Right ventricle myocardium inferior (tissue), 1 donor: ENCODE data around the gene KCNH5. TPM values are rescaled to one million over a fixed set of nuclear protein-coding genes. Genes with fewer than 3 reads are reported as not detected.
"Not testable (repeated sequence)": the region's sequence is repeated elsewhere in the genome, so short reads cannot be mapped to it uniquely, and the experiment has no call there.

Experiments
- ATAC-seq: fragments of 200-7000 bp; cut with Tn5 transposase; one replicate; pipeline ENCODE4 v1.9.1; 2020; ENCODE audit warnings: mild to moderate bottlenecking, moderate library complexity
- DNase-seq: peaks from one replicate; pipeline ENCODE4 v3.0.0; 2021; ENCODE audit errors: missing footprints
- intact Hi-C: fragments of 100-400 bp; cut with DNase I; formaldehyde crosslinking; loops from one replicate; pipeline ENCODE4 v1.11.0; 2022
- total RNA-seq: library from RNA; stranded (reverse); fragmentation: NEBNext Ultra II Directional; extraction: Animal tissue kit (Norgen Biotek cat#: 25700); gene quantifications from one replicate; pipeline ENCODE4 v1.2.1, GENCODE V29; 2021
- donor health status: DM: no; HTN: yes; CAD: no; lungs with severe emphysema.

The KCNH5 gene
- total RNA-seq, 1 donor from 2014 or later = not detected

DNA sequence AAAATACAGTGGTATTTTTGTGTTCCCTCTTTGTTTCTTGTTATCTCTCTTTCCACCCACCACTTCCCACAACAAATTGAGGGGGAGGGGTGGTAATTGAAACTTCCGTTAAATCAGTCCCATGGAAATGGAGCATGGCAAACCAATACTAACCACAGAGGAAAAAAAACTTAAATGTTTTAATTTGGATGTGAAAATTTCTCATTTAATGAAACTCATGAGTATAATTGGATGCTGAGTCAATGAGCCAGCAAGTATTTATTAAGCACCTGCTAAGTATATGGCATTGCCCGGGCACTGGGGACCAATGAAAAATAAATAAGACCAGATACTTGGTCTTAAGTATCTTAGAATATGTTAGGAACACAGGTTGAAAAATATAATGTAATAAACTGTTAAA, 147.5 kb downstream of the KCNH5 start:
- ATAC-seq (no peak), DNase-seq (no peak)
- intact Hi-C loops = no loop called here

DNA sequence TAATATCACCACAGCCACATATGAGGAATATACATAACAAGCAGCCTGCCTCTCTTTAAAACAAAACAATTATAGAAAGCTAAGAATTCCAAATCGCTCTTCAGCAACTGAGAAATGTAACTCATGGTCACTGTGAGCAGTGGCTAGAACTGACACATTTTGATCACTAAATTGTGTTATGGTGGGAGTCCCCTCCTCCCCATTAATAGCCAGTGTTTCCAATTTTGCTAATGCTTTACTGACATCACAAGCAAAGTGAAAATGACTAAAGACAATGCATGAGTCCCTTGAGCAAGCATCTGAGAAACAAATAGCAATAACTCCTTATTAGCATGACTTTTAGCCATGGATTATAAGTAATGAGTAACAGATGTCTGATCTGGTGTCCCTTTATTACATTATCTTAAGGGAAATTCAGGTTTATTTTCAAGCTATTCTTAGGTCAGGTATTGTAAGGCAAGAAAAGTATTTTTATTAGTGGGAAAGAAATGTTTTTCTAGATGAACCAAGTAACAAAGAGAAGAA, 148.3 kb downstream of the KCNH5 start:
- no peak for ATAC-seq
- DNase-seq = no peak
- intact Hi-C loops = no loop called here

GRCh38 chr14:62894736-62895135, 150.5 kb downstream of the KCNH5 start:
- DNase-seq = no peak
- intact Hi-C loops = no loop called here
- ATAC-seq = no peak

DNA sequence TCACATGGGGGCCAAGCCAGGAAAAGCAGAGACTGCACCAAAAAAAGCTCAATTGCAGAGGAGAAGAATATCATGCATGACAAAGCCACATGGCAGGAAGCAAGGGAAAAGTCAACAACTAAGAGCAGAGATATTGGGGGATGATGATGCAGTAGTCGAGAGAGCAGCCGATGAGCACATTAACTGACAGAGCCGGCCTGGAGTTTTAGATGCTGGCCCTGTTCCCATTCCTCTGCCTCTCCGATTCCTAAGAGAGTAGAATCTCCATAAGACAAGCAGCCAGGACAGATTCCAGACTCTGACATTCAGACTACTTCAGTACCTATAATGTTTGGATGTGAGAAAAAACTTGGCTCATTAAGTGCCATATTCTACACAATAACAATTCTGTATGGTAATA, 155.9 kb downstream of the KCNH5 start:
- DNase-seq (no peak), ATAC-seq (no peak)
- intact Hi-C loops = no loop called here

DNA sequence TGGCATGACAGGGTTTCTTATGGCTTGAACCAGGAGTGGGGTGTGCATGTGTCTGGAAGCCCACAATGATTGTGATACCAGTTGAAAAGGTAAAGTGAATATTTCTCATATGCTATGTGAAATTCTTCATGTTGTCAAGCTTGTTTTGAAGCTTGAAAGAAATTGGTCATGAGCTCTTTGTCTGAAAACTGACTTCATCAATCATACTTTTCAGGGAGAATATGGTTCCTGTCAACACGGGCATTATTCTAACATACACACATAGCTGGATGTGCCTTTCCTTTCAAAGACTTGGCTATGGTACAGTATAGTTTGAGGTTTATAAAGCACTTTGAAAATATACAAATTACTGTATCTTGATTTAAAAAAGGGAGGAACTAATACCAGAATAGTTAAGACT, 158.8 kb downstream of the KCNH5 start:
- no peak for ATAC-seq
- intact Hi-C loops = no loop called here

DNA sequence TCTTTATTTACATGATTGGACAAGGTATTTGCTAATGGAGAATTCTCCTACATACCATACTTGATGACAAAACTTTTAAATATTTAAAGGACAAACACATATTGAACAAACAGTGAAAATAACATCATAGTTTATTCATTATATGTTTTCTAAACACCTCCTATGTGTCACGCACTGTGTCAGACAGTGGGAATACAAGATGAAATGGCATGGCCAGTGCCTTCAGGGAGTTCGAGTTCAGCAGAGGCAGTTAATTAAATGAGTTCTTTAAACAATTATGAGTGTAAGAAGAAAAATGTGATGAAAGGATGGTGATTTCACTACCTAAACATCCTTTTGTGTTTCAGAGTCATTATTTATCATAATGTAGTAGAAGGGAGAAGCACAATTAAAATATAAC, 159.8 kb downstream of the KCNH5 start:
- DNase-seq (no peak), ATAC-seq (no peak)
- intact Hi-C loops = no loop called here

More for the DNA sequence above, 158.8 kb downstream of the KCNH5 start:
- no peak for DNase-seq

GRCh38 chr14:62882967-62883366, 162.3 kb downstream of the KCNH5 start:
- intact Hi-C loops = no loop called here
- DNase-seq (no peak), ATAC-seq (no peak)

GRCh38 chr14:62866376-62866775, 178.9 kb downstream of the KCNH5 start:
- intact Hi-C loops = no loop called here
- DNase-seq = no peak

GRCh38 chr14:62864588-62864987, 180.7 kb downstream of the KCNH5 start:
- ATAC-seq = no peak
- no peak for DNase-seq
- intact Hi-C loops = no loop called here

More at GRCh38 chr14:62866376-62866775, 178.9 kb downstream of the KCNH5 start:
- no peak for ATAC-seq

- intact Hi-C loops, ATAC-seq: not testable (repeated sequence)
Observed at GRCh38 chr14:62858011-62858410, 187.2 kb downstream of the KCNH5 start.

GRCh38 chr14:62854951-62855350, 190.3 kb downstream of the KCNH5 start:
- DNase-seq (no peak), ATAC-seq (no peak)

More at GRCh38 chr14:62858011-62858410, 187.2 kb downstream of the KCNH5 start:
- DNase-seq = not testable (repeated sequence)

DNA sequence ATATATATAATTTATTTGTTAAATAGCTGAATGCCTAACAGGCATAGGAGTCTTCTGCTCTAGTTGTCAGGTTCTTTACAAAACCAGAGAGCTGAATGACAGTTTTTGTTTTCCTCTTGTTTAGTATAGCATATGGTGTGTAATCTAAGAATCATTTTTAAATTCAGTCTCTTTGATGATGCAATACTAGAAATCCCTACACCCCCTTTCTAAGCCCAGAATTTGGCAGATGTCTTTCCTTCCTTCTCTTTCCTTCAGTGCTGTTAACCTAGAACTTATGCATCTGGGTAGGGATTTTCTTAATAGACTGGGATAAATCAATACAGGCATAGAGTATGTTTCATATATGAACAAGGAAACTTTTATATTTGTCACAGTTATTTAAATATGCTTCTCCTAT, 198.1 kb downstream of the KCNH5 start:
- no peak for ATAC-seq
- no peak for DNase-seq
- intact Hi-C loops = no loop called here

More at GRCh38 chr14:62854951-62855350, 190.3 kb downstream of the KCNH5 start:
- intact Hi-C loops = no loop called here

DNA sequence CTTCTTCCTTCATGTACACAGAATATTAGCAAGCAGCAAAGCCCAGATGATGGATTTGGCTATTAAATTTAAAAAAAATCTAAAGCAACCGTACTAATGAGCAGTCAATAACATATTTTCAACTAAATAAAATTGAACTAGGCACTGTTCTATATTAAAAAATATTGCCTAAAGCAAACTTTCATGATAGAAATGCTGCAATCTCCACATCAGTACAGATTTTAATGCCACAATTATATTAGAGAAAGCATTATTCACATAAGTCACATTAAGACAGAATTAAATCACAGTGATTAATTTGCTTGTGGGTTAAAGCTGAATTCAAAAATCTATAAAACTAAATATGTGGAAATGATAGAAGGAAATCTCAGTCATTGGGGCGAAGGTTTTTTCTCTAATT, 200.7 kb downstream of the KCNH5 start:
- ATAC-seq (no peak), DNase-seq (no peak)
- intact Hi-C loops = no loop called here

GRCh38 chr14:62824086-62824485, 221.2 kb downstream of the KCNH5 start:
- DNase-seq = no peak
- ATAC-seq = no peak
- intact Hi-C loops = no loop called here

DNA sequence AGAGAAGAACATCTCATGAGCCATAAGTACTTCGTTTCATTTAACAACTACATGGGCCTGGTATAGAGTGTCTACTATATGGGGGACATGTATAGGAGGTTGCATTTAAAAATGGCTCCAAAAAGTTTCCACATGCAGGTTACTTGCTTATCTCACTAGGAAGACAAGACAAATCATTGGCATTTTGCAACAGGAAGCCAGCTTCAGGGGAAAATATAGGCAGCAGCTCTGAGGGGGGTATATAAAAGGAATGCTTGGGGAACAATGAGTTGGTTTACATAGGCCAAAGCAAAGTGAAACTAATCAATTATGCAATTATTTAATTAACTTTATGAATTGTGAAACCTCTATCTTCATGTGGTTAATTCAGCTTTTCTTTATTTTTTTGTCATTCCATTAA, 225.3 kb downstream of the KCNH5 start:
- intact Hi-C loops = no loop called here
- ATAC-seq = no peak
- DNase-seq = no peak

GRCh38 chr14:62807636-62808035, 237.6 kb downstream of the KCNH5 start:
- ATAC-seq (no peak), DNase-seq (no peak)
- intact Hi-C loops = no loop called here

GRCh38 chr14:62800577-62800976, 244.7 kb downstream of the KCNH5 start:
- no peak for DNase-seq
- intact Hi-C loops = no loop called here
- no peak for ATAC-seq

DNA sequence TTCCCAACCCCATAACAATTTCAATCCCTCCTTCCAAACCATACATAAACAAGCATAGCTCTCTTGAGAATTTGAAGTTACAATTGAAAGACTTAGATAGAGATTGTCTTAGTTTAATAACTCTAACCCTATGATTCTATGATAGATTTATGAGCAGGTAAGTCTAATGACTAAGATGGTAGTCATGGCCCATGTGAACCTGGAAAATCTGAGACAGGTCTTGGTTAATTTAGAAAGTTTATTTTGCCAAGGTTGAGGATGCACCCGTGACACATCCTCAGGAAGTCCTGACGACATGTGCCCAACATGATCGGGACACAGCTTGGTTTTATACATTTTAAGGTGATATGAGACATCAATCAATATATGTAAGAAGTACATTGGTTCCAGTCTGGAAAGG, 248.8 kb downstream of the KCNH5 start:
- DNase-seq (no peak), ATAC-seq (no peak)
- intact Hi-C loops = no loop called here

- no peak for ATAC-seq
- DNase-seq = no peak
- intact Hi-C loops = no loop called here
Observed at GRCh38 chr14:62792578-62792977, 252.7 kb downstream of the KCNH5 start.

DNA sequence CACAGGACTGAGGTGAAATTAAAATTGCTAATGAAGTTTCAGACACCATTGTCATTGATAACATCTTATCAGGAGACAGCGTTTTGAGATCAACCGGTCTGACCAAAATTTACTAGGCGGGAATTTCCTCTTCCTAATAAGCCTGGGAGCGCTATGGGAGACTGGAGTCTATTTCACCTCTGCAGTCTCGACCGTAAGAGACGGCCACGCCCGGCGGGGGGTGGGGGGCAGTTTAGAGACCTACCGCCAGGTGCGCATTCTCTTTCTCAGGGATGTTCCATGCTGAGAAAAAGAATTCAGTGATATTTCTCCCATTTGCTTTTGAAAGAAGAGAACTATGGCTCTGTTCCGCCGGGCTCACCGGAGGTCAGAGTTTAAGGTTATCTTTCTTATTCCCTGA, 263.9 kb downstream of the KCNH5 start:
- intact Hi-C loops, DNase-seq, ATAC-seq: not testable (repeated sequence)

DNA sequence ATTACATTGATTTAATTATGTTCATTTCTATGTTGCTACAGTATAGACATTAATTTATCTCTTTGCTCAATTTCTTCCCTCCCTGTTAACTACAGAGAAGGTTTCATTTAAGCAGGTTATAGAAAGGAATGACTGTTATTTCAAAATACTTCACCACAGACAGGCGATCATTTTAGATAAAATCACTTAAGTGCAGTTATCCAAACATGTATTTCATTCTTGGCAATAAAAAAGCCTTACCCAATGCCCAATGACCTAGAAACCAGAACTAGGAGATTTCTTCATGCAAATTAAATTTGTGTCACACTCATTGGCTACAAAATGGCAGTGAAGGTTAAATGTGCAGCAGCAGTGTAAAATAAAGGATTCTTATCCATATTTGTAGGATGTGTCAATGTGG, 266.4 kb downstream of the KCNH5 start:
- intact Hi-C loops = no loop called here
- DNase-seq = no peak

More for the DNA sequence above, 266.4 kb downstream of the KCNH5 start:
- ATAC-seq = no peak
